HG03565 (cell line): ENCODE data around the gene ACSL5.

Experiments
- ATAC-seq: cut with Tn5 transposase; IDR thresholded peaks from one replicate; pipeline ENCODE4 v1.9.1; 2021; ENCODE audit warnings: mild to moderate bottlenecking, moderate library complexity; ENCODE audit not compliant: unreplicated experiment

The ACSL5 gene, protein sequence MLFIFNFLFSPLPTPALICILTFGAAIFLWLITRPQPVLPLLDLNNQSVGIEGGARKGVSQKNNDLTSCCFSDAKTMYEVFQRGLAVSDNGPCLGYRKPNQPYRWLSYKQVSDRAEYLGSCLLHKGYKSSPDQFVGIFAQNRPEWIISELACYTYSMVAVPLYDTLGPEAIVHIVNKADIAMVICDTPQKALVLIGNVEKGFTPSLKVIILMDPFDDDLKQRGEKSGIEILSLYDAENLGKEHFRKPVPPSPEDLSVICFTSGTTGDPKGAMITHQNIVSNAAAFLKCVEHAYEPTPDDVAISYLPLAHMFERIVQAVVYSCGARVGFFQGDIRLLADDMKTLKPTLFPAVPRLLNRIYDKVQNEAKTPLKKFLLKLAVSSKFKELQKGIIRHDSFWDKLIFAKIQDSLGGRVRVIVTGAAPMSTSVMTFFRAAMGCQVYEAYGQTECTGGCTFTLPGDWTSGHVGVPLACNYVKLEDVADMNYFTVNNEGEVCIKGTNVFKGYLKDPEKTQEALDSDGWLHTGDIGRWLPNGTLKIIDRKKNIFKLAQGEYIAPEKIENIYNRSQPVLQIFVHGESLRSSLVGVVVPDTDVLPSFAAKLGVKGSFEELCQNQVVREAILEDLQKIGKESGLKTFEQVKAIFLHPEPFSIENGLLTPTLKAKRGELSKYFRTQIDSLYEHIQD

DNA sequence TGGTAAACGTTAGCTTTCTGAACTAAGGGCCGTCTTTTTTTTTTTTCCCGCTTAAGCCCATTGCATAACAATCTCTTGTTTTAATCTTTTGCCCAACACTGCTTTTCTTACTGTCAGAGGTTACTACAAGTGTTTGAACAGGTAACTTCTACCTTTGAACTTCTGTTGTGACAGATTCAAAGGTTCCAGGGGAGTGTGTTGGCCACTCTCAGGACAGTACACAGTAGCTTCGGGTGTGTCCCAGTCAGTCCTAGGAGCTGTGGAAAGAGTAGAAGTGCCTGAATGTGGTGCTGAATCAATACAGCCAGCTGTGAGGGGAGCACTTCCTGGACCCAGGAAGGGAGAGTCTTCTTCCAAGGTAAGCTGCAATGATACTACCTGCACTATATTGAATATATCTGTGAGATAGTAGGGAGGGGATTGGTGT, at the start of gene ACSL5:
Gene ACSL5, plus strand, starts transcription at position 205 of the 427 bp plus-strand sequence. CDS start 20,831 bp downstream, outside the sequence.
- ATAC-seq: no peak

GRCh38 chr10:112327678-112328077, 46.2 kb upstream of the ACSL5 start:
- no peak for ATAC-seq

- ATAC-seq: no peak
Measured at GRCh38 chr10:112330162-112330561, 43.8 kb upstream of the ACSL5 start.

DNA sequence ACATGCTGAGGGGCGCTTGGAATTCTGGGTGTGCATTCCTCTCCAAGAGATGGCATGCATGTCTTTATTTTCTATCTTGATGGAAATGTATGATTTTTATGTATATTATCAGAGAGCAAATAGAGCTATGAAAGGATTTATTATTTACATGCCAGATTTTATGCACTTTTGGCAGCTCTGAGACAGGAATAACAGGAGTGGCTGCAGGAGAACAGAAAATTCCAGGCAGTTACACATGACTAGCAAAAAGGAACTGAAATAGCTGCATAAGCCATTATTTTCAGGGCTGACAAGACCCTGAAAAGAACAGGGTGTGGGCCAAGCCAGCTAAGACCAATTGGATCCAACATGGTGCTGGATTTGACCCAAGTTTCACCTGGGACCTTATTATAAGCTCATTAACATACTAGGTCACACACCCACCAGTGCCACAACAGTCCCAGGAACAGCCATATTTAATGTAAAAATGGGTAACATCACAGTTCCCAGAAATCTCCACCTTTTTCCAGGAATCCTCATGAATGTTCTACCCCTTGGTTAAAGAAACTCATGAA, 43.2 kb upstream of the ACSL5 start:
- ATAC-seq: no peak

DNA sequence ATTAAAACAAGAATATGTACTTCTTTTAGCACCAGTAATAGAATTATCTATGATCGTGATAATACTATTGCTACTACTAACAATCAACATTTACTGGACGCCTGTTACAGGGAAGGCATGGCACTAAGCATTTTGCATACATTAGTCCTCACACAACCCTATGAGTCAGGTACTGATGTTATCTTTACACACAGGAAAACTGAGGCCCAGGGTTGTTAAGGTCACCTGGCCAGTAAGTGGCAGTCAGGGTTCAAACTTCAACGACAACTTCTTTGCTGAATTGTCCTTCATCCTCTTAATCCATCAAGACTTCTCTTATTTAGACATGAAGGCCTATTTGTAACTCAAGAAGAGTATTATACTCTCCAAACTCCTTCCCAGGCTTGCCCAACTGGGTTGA, 41.9 kb upstream of the ACSL5 start:
- ATAC-seq: no peak

DNA sequence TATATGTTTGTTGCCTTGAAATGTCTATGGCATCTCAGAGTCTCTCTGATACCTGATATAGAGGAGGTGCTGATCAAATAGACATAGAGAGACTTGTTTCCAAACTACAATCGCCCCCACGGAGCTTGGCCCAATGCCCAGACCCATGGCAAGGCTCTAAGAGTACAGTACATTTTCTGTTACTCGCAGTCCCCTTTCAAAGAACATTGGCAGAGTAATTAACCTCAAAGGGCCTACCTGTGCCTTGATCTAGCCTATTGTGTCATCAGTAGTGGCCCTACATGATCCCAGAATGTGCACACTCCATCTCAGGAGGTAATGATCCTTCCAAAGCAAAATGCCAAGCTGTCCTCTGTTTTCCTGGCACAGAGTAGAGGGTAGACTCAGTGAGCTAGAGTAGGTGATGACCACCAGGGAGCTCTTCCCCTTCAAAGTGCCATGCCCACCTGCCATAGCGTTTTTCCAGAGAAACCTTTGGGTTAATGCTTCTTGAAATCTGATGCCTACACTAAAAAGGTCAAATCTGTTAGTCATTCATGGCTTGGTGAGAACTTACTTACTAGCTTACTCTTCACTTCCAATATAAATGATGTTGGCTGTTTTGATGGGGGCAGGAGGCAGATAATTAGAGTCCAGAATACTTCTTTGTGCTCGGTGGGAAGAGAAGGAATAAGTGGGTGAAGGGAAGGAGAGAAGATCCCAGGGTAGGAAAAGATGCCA, 41.2 kb upstream of the ACSL5 start:
- ATAC-seq: no peak

GRCh38 chr10:112333452-112333851, 40.5 kb upstream of the ACSL5 start:
- ATAC-seq: no peak

DNA sequence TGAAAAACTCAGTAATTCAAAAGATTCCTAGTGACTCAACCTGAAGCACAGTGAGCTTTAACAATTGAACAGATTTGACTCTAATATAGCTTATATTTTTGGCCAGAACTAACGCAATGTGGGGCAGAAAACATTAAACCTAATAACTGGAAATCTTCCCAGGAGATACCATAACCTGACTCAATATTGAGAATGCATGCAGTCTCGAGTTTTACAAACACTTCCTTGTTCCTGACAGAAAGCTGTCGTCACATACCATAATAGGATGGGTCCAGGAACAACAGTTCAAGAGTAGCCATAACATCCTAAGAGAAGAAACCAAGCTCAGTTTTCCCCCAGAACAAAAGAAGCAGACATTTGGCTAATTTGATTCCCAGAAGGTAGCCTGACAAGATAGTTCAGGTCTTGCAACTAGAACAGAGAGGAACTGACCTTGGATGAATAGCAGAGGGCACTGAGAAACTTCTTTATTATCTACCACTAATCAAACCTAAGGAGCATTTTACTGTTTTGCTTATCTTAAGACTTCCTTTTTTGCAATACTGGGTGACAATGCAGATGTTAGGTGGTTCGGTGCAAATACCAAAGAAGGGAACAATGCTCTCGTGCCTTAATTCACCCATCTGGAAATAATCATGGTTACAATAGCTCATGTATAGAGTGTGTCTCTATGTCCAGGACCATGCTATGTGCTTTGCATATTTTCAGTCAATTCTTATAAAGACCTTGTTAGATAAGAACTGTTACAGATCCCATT, 38.6 kb upstream of the ACSL5 start:
- ATAC-seq: no peak

DNA sequence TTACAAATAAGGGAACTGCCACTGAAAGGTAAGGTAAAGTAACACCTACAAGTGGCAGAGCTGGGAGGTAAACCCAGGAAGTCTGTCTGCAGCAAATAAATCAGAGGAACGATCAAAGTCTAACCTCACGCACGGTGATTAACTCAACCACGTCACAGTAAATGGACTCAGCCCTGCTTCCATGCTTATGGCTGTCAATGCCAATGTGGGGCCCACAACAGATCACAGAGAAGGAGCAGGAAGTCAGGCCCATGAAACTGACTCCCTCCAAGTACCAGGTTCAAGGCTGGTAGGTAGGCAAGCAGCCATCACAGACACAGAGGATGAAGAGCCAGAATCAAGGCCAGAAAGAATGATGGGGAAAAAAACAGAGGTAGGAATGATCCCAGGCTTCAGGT, 38.0 kb upstream of the ACSL5 start:
- ATAC-seq: no peak

- no peak for ATAC-seq
Measured at GRCh38 chr10:112336556-112337201, 37.2 kb upstream of the ACSL5 start.

- no peak for ATAC-seq
Measured at GRCh38 chr10:112338957-112339356, 35.0 kb upstream of the ACSL5 start.

- no peak for ATAC-seq
Measured at GRCh38 chr10:112340601-112341000, 33.3 kb upstream of the ACSL5 start.

- ATAC-seq: no peak
Measured at GRCh38 chr10:112343056-112343806, 30.7 kb upstream of the ACSL5 start.

DNA sequence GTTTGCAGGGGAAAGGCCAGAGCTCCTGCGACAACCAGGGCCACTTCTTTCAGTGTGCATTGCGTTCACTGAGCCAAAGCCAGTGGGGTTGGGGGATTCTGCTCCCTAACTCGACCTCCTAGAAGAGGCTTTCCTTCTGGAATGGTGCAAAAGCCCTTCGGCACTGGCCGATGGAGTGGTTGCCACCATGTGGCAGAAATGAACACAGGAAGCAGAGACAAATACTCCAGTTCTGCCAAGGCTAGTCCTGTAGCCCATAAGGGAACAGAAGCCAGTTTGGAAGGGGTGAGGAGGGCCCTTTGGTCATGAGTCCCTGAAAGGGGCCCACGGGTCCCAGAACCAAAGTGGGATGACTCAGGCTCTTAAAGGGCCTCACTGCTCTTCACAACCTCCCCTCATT, 29.7 kb upstream of the ACSL5 start:
- no peak for ATAC-seq

- ATAC-seq: no peak
Measured at GRCh38 chr10:112345202-112345601, 28.7 kb upstream of the ACSL5 start.

GRCh38 chr10:112345743-112346142, 28.2 kb upstream of the ACSL5 start:
- no peak for ATAC-seq

GRCh38 chr10:112346774-112347173, 27.1 kb upstream of the ACSL5 start:
- no peak for ATAC-seq

DNA sequence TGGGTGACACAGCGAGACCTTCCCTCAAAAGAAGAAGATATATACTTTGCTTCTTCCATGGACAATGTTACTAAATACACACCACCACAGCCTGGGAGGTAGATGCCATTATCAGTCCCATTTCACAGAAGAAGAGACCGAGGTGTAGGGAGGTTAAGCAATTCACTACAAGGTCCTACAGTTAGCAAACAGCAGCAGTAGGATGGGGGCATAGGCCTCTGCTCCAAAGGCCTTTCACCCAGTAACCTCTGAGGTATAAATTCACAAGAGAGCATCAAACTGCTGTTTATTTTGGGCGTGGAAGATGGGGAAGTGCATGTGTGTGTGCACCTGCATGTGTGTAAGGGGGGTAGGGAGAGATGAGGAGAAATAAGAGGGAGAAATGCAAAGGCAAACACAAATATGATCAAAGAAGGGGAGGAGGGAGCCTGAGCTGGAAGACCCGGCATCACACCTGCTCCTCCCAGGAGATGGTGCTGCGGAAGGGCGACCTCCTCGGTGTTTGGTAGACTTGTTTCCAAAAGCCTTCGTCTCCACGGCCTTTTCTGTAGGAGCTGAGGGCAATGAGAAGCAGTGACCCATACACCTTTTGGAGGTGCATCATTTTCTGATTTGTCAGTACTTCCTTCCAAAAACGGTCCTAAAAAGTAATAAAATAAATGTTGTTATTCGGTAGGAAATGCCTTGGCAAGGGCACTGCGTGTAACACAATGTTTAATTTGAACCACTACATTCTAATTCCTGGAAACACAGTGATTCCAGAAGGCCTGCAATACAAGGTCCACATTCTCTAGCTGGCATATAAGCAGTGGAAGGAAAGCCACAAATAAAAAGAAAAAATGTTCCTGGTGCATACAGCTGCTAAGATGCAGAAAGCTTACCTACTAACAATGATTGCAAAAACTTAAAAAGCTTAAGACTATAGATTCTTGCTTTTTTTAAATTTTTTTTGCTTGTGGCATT, 25.9 kb upstream of the ACSL5 start:
- no peak for ATAC-seq
